MCF 10A (cell line): ENCODE results near the gene DNAJC22. TPM values are rescaled to one million over a fixed set of nuclear protein-coding genes. Genes with fewer than 3 reads are reported as not detected.

ENCODE experiments used
- BruUV-seq: library from RNA; stranded (reverse); fragments of 400-500 nt; replicated peaks from 2 replicates; lab custom pipeline; 2021; lab: Mats Ljungman, UMichigan
- CTCF ChIA-PET: fragments of 300-600 bp; sonication (Branson Sonifier 250); formaldehyde crosslinking; extraction: SDS; loops from one replicate; lab custom pipeline; 2021; ENCODE audit warnings: antibody characterized with exemption, inconsistent platforms; lab: Yijun Ruan, JAX
- POLR2A ChIA-PET: fragments of 300-600, 350-650 bp; sonication (Branson Sonifier 250); formaldehyde crosslinking; extraction: SDS; loops from one replicate; lab custom pipeline; 2020; ENCODE audit warnings: antibody characterized with exemption, inconsistent platforms; lab: Yijun Ruan, JAX
- DNase-seq: peaks from one replicate; pipeline ENCODE4 v3.0.0-alpha.2; 2018; ENCODE audit not compliant: unreplicated experiment
- H3K27ac Mint-ChIP-seq: one replicate; pipeline ENCODE4 v1.8.0; 2022; ENCODE audit warnings: mild to moderate bottlenecking, low read depth, mixed read lengths; ENCODE audit not compliant: unreplicated experiment
- H3K27me3 Mint-ChIP-seq: one replicate; pipeline ENCODE4 v1.8.0; 2022; ENCODE audit warnings: mixed read lengths; ENCODE audit not compliant: insufficient read depth, unreplicated experiment
- H3K36me3 Mint-ChIP-seq: one replicate; pipeline ENCODE4 v1.8.0; 2022; ENCODE audit warnings: mild to moderate bottlenecking, moderate library complexity, mixed read lengths; ENCODE audit not compliant: insufficient read depth, unreplicated experiment
- H3K4me1 Mint-ChIP-seq: one replicate; pipeline ENCODE4 v1.8.0; 2022; ENCODE audit warnings: mixed read lengths; ENCODE audit not compliant: insufficient read depth, unreplicated experiment
- H3K4me3 Mint-ChIP-seq: one replicate; pipeline ENCODE4 v1.8.0; 2022; ENCODE audit warnings: mild to moderate bottlenecking, moderate library complexity, mixed read lengths; ENCODE audit not compliant: unreplicated experiment
- H3K9me3 Mint-ChIP-seq: one replicate; pipeline ENCODE4 v1.8.0; 2022; ENCODE audit warnings: mixed read lengths; ENCODE audit not compliant: unreplicated experiment
- CTCF ChIP-seq: fragments of 200-600 bp; IDR thresholded peaks from one replicate; pipeline ENCODE4 v1.8.0; 2022; ENCODE audit warnings: antibody characterized with exemption, mild to moderate bottlenecking; ENCODE audit not compliant: unreplicated experiment
- intact Hi-C: fragments of 100-400 bp; cut with micrococcal nuclease; formaldehyde crosslinking; loops from 2 replicates; pipeline ENCODE4 v1.14.1; 2022
- total RNA-seq: library from RNA; stranded (reverse); gene quantifications from 2 replicates; pipeline ENCODE4 v1.2.3, GENCODE V29; 2022

The DNAJC22 gene
- total RNA-seq, 1 experiment from 2014 or later, result 0.33 TPM

DNA sequence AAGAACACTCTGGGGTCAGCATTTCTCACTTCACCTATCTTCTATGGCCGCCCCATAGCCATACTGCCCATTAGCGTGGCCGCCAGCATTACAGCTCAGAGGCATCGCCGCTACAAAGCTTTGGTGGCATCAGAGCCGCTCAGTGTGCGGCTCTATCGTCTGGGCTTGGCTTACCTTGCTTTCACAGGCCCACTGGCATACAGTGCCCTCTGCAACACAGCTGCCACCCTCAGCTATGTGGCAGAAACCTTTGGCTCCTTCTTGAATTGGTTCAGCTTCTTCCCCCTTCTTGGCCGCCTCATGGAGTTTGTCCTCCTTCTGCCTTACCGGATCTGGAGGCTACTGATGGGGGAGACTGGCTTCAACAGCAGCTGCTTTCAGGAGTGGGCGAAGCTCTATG is 2.6 kb downstream of the DNAJC22 start:
- ChIA-PET CTCF (interaction anchor here (0.5 to 14.4 kb wide), 9 partner anchors 9 to 233 kb away, joined by 3 to 251 read pairs (median 4); partner anchors contain the start of gene PRPH), POLR2A (interaction anchor here (0.6 kb wide), 1 partner anchor 392 kb away, joined by 3 read pairs; the partner anchor contains the start of gene TMBIM6)
- Mint-ChIP-seq H3K4me1 (peaks cover 9% of the 10 kb centered on the region), H3K9me3 (no peaks in the 10 kb centered on the region), H3K27ac (no peak overlapping the region), H3K27me3 (peaks cover 18% of the 10 kb centered on the region), H3K4me3 (no peak overlapping the region), H3K36me3 (no peaks in the 10 kb centered on the region)
- intact Hi-C loops, result no loop called here
- TF ChIP-seq CTCF, result no peak
- BruUV-seq, result no TSS peak
- no peak for DNase-seq

DNA sequence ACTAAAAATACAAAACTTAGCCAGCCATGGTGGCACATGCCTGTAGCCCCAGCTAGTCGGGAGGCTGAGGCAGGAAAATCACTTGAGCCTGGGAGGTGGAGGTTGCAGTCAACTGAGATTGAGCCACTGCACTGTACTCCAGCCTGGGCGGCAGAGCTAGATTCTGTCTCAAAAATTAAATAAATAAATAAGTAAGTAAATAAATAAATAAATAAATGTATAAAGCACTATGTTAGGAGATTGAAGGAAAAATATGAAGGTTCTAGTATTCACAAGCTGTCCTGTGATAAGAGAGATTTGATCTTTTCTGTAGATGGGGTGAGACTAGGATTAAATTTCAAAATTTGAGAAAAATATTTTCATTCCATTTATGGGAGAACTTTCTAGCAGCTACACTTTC is 5.7 kb downstream of the DNAJC22 start:
- Mint-ChIP-seq H3K36me3 (no peaks in the 10 kb centered on the region), H3K9me3 (no peaks in the 10 kb centered on the region), H3K27ac (no peak overlapping the region), H3K4me1 (peaks cover 5% of the 10 kb centered on the region), H3K4me3 (no peak overlapping the region), H3K27me3 (no peaks in the 10 kb centered on the region)
- no TSS peak for BruUV-seq
- POLR2A ChIA-PET, result no interaction called here
- CTCF ChIA-PET, result interaction anchor here (0.6 to 14.4 kb wide), 7 partner anchors 15 to 280 kb away, joined by 3 to 251 read pairs (median 3); partner anchors contain the start of genes C1QL4 and PRPH
- DNase-seq, result no peak
- intact Hi-C loops, result no loop called here
- TF ChIP-seq CTCF, result no peak

GRCh38 chr12:49355913-49356312 is 9.2 kb downstream of the DNAJC22 start:
- DNase-seq, result no peak
- no peak for TF ChIP-seq CTCF
- Mint-ChIP-seq H3K27me3 (no peaks in the 10 kb centered on the region), H3K9me3 (no peaks in the 10 kb centered on the region), H3K27ac (no peak overlapping the region), H3K36me3 (no peaks in the 10 kb centered on the region), H3K4me1 (peaks cover 25% of the 10 kb centered on the region), H3K4me3 (no peak overlapping the region)
- intact Hi-C loops, result loop anchor here (5.0 kb wide), 1 partner anchor 211 kb away; the partner anchor contains the start of gene MCRS1
- POLR2A ChIA-PET, result interaction anchor here (4.3 kb wide), 1 partner anchor 159 kb away, joined by 45 read pairs; no protein-coding TSS in a partner anchor
- CTCF ChIA-PET, result interaction anchor here (0.6 to 14.4 kb wide), 10 partner anchors 9 to 367 kb away, joined by 3 to 288 read pairs (median 4); partner anchors contain the start of genes DNAJC22 and PRPH
- no TSS peak for BruUV-seq

- Mint-ChIP-seq H3K27ac (peak overlapping the region; percentile 36), H3K36me3 (no peaks in the 10 kb centered on the region), H3K9me3 (no peaks in the 10 kb centered on the region), H3K4me3 (no peak overlapping the region), H3K4me1 (peaks cover 25% of the 10 kb centered on the region), H3K27me3 (no peaks in the 10 kb centered on the region)
- BruUV-seq, result no TSS peak
- peak; percentile 34 for TF ChIP-seq CTCF
- DNase-seq, result peak; percentile 62
- CTCF ChIA-PET, result interaction anchor here (0.6 to 14.4 kb wide), 29 partner anchors 9 to 390 kb away, joined by 3 to 288 read pairs (median 5); partner anchors contain the start of genes DNAJC22, MCRS1, PRPH and SPATS2
- intact Hi-C loops, result loop anchor here (1.0 to 5.0 kb wide), 2 partner anchors 69 to 210 kb away; partner anchors contain the start of gene MCRS1
- POLR2A ChIA-PET, result interaction anchor here (0.9 to 4.3 kb wide), 5 partner anchors 10 to 223 kb away, joined by 3 to 45 read pairs (median 4); partner anchors contain the start of genes SPATS2 and TROAP
Observed at GRCh38 chr12:49357103-49357678, 10.5 kb downstream of the DNAJC22 start.
